ENCODE results near the gene PLCXD3. TPM values are rescaled to one million over a fixed set of nuclear protein-coding genes. Genes with fewer than 3 reads are reported as not detected.

The PLCXD3 gene
- total RNA-seq = not detected

- no peak for DNase-seq
- peaks cover 3% of the 10 kb centered on the region for H3K36me3 Mint-ChIP-seq
- peaks cover 3% of the 10 kb centered on the region for H3K4me1 Mint-ChIP-seq (ENCODE audit: low read depth)
- ChIA-PET CTCF (no interaction called here), POLR2A (interaction anchor here (0.6 kb wide), 1 partner anchor 592 kb away, joined by 3 read pairs; no protein-coding TSS in a partner anchor)
- no peak within 1 kb of the TSS for H3K4me3 Mint-ChIP-seq
- H3K27me3 Mint-ChIP-seq = peaks cover 20% of the 10 kb centered on the region
- H3K9me3 Mint-ChIP-seq = no peaks in the 10 kb centered on the region
- H3K27ac Mint-ChIP-seq = no peak within 1 kb of the TSS
- intact Hi-C loops (cut with micrococcal nuclease) = no loop called here
These were observed at the start of gene PLCXD3 for GRCh38 chr5:41510176-41510831. TSS of gene PLCXD3 (minus strand) at chr5:41510601. CDS start at chr5:41510526, 75 bp downstream.

DNA sequence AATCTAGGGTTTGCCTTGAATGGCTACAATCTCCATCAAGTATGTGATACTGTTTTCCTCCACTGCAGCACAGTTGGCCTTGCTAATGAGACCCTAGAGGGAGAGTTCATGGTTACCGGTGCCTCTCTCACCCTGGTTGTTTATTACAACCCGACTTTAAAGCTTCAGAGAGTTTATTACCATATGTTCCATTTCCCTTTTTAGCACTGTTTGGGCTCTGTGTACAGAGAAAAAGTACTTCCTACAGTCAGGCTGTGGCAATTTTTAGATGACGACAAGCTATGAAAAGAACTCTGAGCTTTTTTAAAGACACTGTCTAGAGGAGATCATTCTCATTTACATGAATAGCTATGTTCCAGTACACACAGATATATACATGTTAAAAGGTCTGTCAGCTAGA is 48.8 kb upstream of the PLCXD3 start:
- POLR2A ChIA-PET = no interaction called here
- no peaks in the 10 kb centered on the region for H3K4me1 Mint-ChIP-seq (ENCODE audit: low read depth)
- H3K9me3 Mint-ChIP-seq = peaks cover 3% of the 10 kb centered on the region
- no peaks in the 10 kb centered on the region for H3K36me3 Mint-ChIP-seq
- CTCF ChIA-PET = no interaction called here
- intact Hi-C loops (cut with micrococcal nuclease) = no loop called here
- H3K27ac Mint-ChIP-seq = no peak overlapping the region
- H3K27me3 Mint-ChIP-seq = no peaks in the 10 kb centered on the region
- H3K4me3 Mint-ChIP-seq = no peak overlapping the region
- DNase-seq = no peak

- H3K27me3 Mint-ChIP-seq = no peaks in the 10 kb centered on the region
- CTCF ChIA-PET = no interaction called here
- POLR2A ChIA-PET = no interaction called here
These were observed 47.9 kb upstream of the PLCXD3 start for GRCh38 chr5:41558295-41558694.

GRCh38 chr5:41547991-41548390 is 37.6 kb upstream of the PLCXD3 start:
- ChIA-PET POLR2A (no interaction called here), CTCF (no interaction called here)
- no peak overlapping the region for H3K4me3 Mint-ChIP-seq
- H3K36me3 Mint-ChIP-seq = no peaks in the 10 kb centered on the region
- intact Hi-C loops (cut with micrococcal nuclease) = no loop called here
- no peak for DNase-seq
- peaks cover 6% of the 10 kb centered on the region for H3K9me3 Mint-ChIP-seq
- no peaks in the 10 kb centered on the region for H3K27me3 Mint-ChIP-seq
- H3K4me1 Mint-ChIP-seq (ENCODE audit: low read depth) = no peaks in the 10 kb centered on the region
- no peak overlapping the region for H3K27ac Mint-ChIP-seq

More at GRCh38 chr5:41558295-41558694, 47.9 kb upstream of the PLCXD3 start:
- Mint-ChIP-seq H3K4me1 (ENCODE audit: low read depth) (no peaks in the 10 kb centered on the region), H3K27ac (no peak overlapping the region), H3K4me3 (no peak overlapping the region), H3K36me3 (no peaks in the 10 kb centered on the region), H3K9me3 (no peaks in the 10 kb centered on the region)
- intact Hi-C loops (cut with micrococcal nuclease) = no loop called here
- no peak for DNase-seq

DNA sequence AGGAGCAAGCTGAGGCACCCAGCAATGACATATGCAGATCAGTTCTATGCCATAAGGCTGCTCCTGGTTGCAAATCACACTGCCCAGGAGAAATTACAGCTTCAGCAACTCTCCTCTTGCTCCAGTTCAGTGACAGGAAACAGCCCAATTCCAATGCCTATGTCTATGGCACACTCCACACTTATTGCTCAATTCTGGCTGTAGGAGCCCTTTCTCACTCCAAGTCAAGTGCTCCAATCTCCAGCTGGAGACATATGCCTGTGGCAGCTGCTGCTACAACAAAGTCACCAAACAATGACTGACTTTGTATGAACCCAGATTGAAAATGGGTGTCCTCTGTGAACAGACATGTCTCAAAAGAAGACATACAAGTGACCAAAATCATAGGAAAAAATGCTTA is 31.8 kb upstream of the PLCXD3 start:
- ChIA-PET POLR2A (no interaction called here), CTCF (no interaction called here)
- no peaks in the 10 kb centered on the region for H3K27me3 Mint-ChIP-seq
- no peaks in the 10 kb centered on the region for H3K4me1 Mint-ChIP-seq (ENCODE audit: low read depth)
- intact Hi-C loops (cut with micrococcal nuclease) = no loop called here
- H3K9me3 Mint-ChIP-seq = peaks cover 9% of the 10 kb centered on the region
- no peaks in the 10 kb centered on the region for H3K36me3 Mint-ChIP-seq
- no peak overlapping the region for H3K27ac Mint-ChIP-seq
- DNase-seq = no peak
- no peak overlapping the region for H3K4me3 Mint-ChIP-seq

- H3K9me3 Mint-ChIP-seq = peaks cover 14% of the 10 kb centered on the region
- no peak overlapping the region for H3K27ac Mint-ChIP-seq
- no peaks in the 10 kb centered on the region for H3K27me3 Mint-ChIP-seq
- H3K4me3 Mint-ChIP-seq = no peak overlapping the region
- no peaks in the 10 kb centered on the region for H3K4me1 Mint-ChIP-seq (ENCODE audit: low read depth)
- no peak for DNase-seq
- no peaks in the 10 kb centered on the region for H3K36me3 Mint-ChIP-seq
- ChIA-PET CTCF (no interaction called here), POLR2A (no interaction called here)
- intact Hi-C loops (cut with micrococcal nuclease) = no loop called here
These were observed 29.1 kb upstream of the PLCXD3 start for GRCh38 chr5:41539454-41539853.

GRCh38 chr5:41537581-41537980 is 27.2 kb upstream of the PLCXD3 start:
- POLR2A ChIA-PET = no interaction called here
- CTCF ChIA-PET = no interaction called here
- H3K4me3 Mint-ChIP-seq = no peak overlapping the region
- H3K36me3 Mint-ChIP-seq = no peaks in the 10 kb centered on the region
- H3K4me1 Mint-ChIP-seq (ENCODE audit: low read depth) = no peaks in the 10 kb centered on the region
- DNase-seq = no peak
- intact Hi-C loops (cut with micrococcal nuclease) = no loop called here
- H3K27ac Mint-ChIP-seq = no peak overlapping the region
- peaks cover 14% of the 10 kb centered on the region for H3K9me3 Mint-ChIP-seq
- no peaks in the 10 kb centered on the region for H3K27me3 Mint-ChIP-seq

DNA sequence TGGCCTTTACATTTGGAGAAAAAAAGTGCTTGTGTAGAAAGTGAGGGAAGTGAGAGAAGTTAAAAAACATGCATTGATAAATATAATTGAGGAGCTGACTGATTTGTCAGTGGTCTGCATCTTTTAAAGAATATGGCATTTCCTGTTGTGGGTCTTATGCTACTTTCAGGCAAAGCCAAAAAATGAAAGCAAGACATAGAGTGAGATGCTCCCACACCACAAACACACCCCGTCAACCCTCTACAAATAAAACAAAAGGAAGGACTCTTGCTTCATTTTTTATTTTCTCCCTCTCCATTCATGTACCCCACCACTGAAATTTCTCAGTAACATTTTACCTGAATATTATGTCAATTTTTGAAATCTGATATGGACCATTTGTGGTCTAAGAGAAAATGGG is 22.1 kb upstream of the PLCXD3 start:
- POLR2A ChIA-PET = no interaction called here
- no peak overlapping the region for H3K4me3 Mint-ChIP-seq
- no peaks in the 10 kb centered on the region for H3K27me3 Mint-ChIP-seq
- H3K4me1 Mint-ChIP-seq (ENCODE audit: low read depth) = no peaks in the 10 kb centered on the region
- intact Hi-C loops (cut with micrococcal nuclease) = no loop called here
- DNase-seq = no peak
- H3K27ac Mint-ChIP-seq = no peak overlapping the region
- peaks cover 7% of the 10 kb centered on the region for H3K9me3 Mint-ChIP-seq
- CTCF ChIA-PET = no interaction called here
- H3K36me3 Mint-ChIP-seq = no peaks in the 10 kb centered on the region

GRCh38 chr5:41527201-41527779 is 16.9 kb upstream of the PLCXD3 start:
- POLR2A ChIA-PET = no interaction called here
- no peaks in the 10 kb centered on the region for H3K4me1 Mint-ChIP-seq (ENCODE audit: low read depth)
- DNase-seq = no peak
- intact Hi-C loops (cut with micrococcal nuclease) = loop anchor here (10.0 kb wide), 1 partner anchor 622 kb away; the partner anchor contains the start of gene C7
- no peak overlapping the region for H3K27ac Mint-ChIP-seq
- H3K27me3 Mint-ChIP-seq = no peaks in the 10 kb centered on the region
- no peaks in the 10 kb centered on the region for H3K36me3 Mint-ChIP-seq
- H3K4me3 Mint-ChIP-seq = no peak overlapping the region
- CTCF ChIA-PET = no interaction called here
- no peaks in the 10 kb centered on the region for H3K9me3 Mint-ChIP-seq

DNA sequence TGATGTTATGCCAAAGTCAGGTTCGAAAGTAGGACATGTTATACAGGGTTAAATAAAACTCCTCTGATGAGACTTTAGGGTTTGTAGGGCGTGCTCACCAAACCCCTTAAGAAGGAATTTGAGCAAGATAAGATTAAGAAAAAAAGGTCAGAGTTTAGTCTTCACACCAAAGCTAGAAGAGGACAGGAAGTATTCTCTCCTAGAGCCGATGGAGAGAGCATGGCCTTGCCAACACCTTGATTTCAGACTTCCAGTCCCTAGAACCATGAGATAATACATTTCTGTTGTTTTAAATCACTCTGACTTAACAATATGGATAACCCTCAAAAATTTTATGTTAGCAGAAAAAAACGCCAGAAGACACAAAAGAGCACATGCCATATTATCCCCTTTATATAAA is 16.3 kb upstream of the PLCXD3 start:
- intact Hi-C loops (cut with micrococcal nuclease) = loop anchor here (10.0 kb wide), 1 partner anchor 622 kb away; the partner anchor contains the start of gene C7
- DNase-seq = no peak
- no peak overlapping the region for H3K27ac Mint-ChIP-seq
- ChIA-PET POLR2A (no interaction called here), CTCF (no interaction called here)
- no peak overlapping the region for H3K4me3 Mint-ChIP-seq
- no peaks in the 10 kb centered on the region for H3K27me3 Mint-ChIP-seq
- no peaks in the 10 kb centered on the region for H3K36me3 Mint-ChIP-seq
- no peaks in the 10 kb centered on the region for H3K9me3 Mint-ChIP-seq
- H3K4me1 Mint-ChIP-seq (ENCODE audit: low read depth) = no peaks in the 10 kb centered on the region

DNA sequence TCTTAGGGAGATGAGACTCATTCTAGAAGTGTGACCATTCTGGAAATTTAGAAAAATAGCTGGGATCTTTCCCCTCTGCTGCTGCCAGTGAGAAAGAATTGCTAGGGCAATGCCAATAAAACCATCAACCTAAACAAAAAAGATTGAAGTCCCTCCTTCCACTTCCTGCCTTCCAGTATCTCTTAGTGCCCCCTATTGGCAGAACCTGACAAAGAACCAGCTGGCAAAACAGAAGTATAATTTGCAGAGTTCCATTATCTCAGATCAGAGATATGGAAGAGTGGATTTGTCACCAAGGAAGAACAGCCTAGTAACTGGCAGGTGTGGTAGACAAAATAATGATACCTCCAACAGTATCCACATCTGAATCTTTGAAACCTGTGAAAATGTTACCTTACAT is 13.8 kb upstream of the PLCXD3 start:
- no peaks in the 10 kb centered on the region for H3K9me3 Mint-ChIP-seq
- intact Hi-C loops (cut with micrococcal nuclease) = loop anchor here (10.0 kb wide), 1 partner anchor 619 kb away; the partner anchor contains the start of gene C7
- no peaks in the 10 kb centered on the region for H3K36me3 Mint-ChIP-seq
- H3K4me3 Mint-ChIP-seq = no peak overlapping the region
- POLR2A ChIA-PET = no interaction called here
- no peak overlapping the region for H3K27ac Mint-ChIP-seq
- no peaks in the 10 kb centered on the region for H3K27me3 Mint-ChIP-seq
- no peaks in the 10 kb centered on the region for H3K4me1 Mint-ChIP-seq (ENCODE audit: low read depth)
- DNase-seq = no peak
- CTCF ChIA-PET = no interaction called here

- H3K36me3 Mint-ChIP-seq = no peaks in the 10 kb centered on the region
- H3K27me3 Mint-ChIP-seq = no peaks in the 10 kb centered on the region
- H3K4me3 Mint-ChIP-seq = no peak overlapping the region
- intact Hi-C loops (cut with micrococcal nuclease) = loop anchor here (10.0 kb wide), 1 partner anchor 617 kb away; the partner anchor contains the start of gene C7
- H3K27ac Mint-ChIP-seq = no peak overlapping the region
- ChIA-PET POLR2A (no interaction called here), CTCF (no interaction called here)
- no peaks in the 10 kb centered on the region for H3K9me3 Mint-ChIP-seq
- DNase-seq = no peak
- no peaks in the 10 kb centered on the region for H3K4me1 Mint-ChIP-seq (ENCODE audit: low read depth)
These were observed 11.9 kb upstream of the PLCXD3 start for GRCh38 chr5:41522193-41522786.

DNA sequence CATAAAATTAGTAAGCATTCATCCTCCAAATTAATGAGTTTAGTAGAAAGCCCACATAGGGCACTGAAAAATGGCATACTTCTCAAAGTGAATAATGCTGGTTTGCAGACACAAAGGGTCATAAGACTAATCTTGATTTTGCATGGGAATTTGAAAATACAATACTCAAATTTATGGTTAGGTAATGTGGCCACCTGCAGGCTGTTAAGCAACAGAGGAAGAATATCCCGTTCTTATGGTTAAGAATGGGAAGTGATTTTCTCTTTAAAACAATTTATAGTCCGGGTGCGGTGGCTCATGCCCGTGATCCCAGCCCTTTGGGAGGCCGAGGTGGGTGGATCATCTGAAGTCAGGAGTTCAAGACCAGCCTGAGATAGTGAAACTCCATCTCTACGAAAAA is 9.4 kb upstream of the PLCXD3 start:
- Mint-ChIP-seq H3K36me3 (no peaks in the 10 kb centered on the region), H3K27me3 (peaks cover 1% of the 10 kb centered on the region), H3K9me3 (no peaks in the 10 kb centered on the region), H3K4me1 (ENCODE audit: low read depth) (no peaks in the 10 kb centered on the region), H3K4me3 (no peak overlapping the region), H3K27ac (no peak overlapping the region)
- ChIA-PET POLR2A (no interaction called here), CTCF (no interaction called here)
- intact Hi-C loops (cut with micrococcal nuclease) = loop anchor here (10.0 kb wide), 1 partner anchor 615 kb away; the partner anchor contains the start of gene C7
- DNase-seq = no peak

Measured in activated CD4-positive, alpha-beta memory T cell treated with anti-CD3 and anti-CD28 coated beads for 36 hours (primary cell).